GM12874 (cell line): ENCODE results near the gene RHOH.

Source experiments
- CTCF ChIP-seq: IDR thresholded peaks from 2 replicates; pipeline ENCODE4 v1.5.1; 2011; ENCODE audit warnings: low read depth, mild to moderate bottlenecking, control low read depth, low read length, moderate library complexity; ENCODE audit not compliant: insufficient read depth

Gene RHOH

GRCh38 chr4:40270609-40271008 is 73.8 kb downstream of the RHOH start:
- no peak for TF ChIP-seq CTCF

GRCh38 chr4:40275065-40275730 is 78.4 kb downstream of the RHOH start:
- TF ChIP-seq CTCF, result no peak

GRCh38 chr4:40276546-40276945 is 79.7 kb downstream of the RHOH start:
- no peak for TF ChIP-seq CTCF

- TF ChIP-seq CTCF, result no peak
Observed at GRCh38 chr4:40280586-40280985, 83.8 kb downstream of the RHOH start.

GRCh38 chr4:40281099-40281498 is 84.3 kb downstream of the RHOH start:
- TF ChIP-seq CTCF, result no peak

GRCh38 chr4:40281913-40282312 is 85.1 kb downstream of the RHOH start:
- TF ChIP-seq CTCF, result no peak

GRCh38 chr4:40283413-40283812 is 86.6 kb downstream of the RHOH start:
- TF ChIP-seq CTCF, result no peak

GRCh38 chr4:40283968-40284367 is 87.1 kb downstream of the RHOH start:
- TF ChIP-seq CTCF, result no peak
